Keratinocyte (primary cell): ENCODE results near the gene PBX4.

Source experiments
- EZH2 ChIP-seq: IDR thresholded peaks from one replicate; pipeline ENCODE4 v1.6.1; 2012; ENCODE audit warnings: inconsistent platforms, mild to moderate bottlenecking, low read length, moderate library complexity
- TF ChIP-seq, protein P1 (sequence below), 3 experiments: IDR thresholded peaks in 1 of 3; conservative IDR thresholded peaks in 1 of 3; optimal IDR thresholded peaks in 1 of 3; 2 replicates in 2 of 3; 3 replicates in 1 of 3; pipeline versions ENCODE3 to v1.5.1; 2011; ENCODE audit warnings: low read length in 3 of 3, mild to moderate bottlenecking in 3 of 3, moderate library complexity in 2 of 3, control low read depth in 1 of 3, inconsistent platforms in 1 of 3; ENCODE audit not compliant: insufficient read depth in 2 of 3; ENCODE audit errors: extremely low read depth in 1 of 3

DNA sequence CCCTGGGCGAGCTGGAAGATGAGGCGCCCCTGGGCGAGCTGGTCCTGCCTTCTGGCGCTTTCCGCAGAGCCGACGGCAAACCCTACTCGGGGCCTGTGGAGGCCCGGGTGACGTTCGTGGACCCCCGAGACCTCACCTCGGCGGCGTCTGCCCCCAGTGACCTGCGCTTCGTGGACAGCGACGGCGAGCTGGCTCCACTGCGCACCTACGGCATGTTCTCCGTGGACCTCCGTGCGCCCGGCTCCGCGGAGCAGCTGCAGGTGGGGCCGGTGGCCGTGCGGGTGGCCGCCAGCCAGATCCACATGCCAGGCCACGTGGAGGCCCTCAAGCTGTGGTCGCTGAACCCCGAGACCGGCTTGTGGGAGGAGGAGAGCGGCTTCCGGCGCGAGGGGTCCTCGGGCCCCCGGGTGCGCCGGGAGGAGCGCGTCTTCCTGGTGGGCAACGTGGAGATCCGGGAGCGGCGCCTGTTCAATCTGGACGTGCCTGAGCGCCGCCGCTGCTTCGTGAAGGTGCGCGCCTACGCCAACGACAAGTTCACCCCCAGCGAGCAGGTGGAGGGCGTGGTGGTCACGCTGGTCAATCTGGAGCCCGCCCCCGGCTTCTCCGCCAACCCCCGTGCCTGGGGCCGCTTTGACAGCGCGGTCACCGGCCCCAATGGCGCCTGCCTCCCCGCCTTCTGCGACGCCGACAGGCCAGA is 74.1 kb downstream of the PBX4 start:
- TF ChIP-seq, protein P1, sequence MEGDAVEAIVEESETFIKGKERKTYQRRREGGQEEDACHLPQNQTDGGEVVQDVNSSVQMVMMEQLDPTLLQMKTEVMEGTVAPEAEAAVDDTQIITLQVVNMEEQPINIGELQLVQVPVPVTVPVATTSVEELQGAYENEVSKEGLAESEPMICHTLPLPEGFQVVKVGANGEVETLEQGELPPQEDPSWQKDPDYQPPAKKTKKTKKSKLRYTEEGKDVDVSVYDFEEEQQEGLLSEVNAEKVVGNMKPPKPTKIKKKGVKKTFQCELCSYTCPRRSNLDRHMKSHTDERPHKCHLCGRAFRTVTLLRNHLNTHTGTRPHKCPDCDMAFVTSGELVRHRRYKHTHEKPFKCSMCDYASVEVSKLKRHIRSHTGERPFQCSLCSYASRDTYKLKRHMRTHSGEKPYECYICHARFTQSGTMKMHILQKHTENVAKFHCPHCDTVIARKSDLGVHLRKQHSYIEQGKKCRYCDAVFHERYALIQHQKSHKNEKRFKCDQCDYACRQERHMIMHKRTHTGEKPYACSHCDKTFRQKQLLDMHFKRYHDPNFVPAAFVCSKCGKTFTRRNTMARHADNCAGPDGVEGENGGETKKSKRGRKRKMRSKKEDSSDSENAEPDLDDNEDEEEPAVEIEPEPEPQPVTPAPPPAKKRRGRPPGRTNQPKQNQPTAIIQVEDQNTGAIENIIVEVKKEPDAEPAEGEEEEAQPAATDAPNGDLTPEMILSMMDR (optimal IDR thresholded peaks at IDR 0.05 in 1 of 3, IDR thresholded peaks at IDR 0.05 in 1 of 3, conservative IDR thresholded peaks at IDR 0.05 in 1 of 3; ENCODE audit: extremely low read depth in 1 of 3, insufficient read depth in 2 of 3, low read length in 3 of 3): no peak
- TF ChIP-seq EZH2: no peak
